Left lung (tissue), 10 donors: Measurements from ENCODE around the gene METTL25B. TPM values are rescaled to one million over a fixed set of nuclear protein-coding genes. Genes with fewer than 3 reads are reported as not detected.

ENCODE experiments used
- ATAC-seq: fragments of 200-7000 bp; cut with Tn5 transposase; one replicate; pipeline ENCODE4 v1.9.1; 2020; ENCODE audit warnings: moderate library complexity
- DNase-seq, 4 donors: peaks; one replicate each; pipeline ENCODE4 v3.0.0-alpha.2; 2013 to 2020
- H3K27ac ChIP-seq, 2 donors: fragments of 200-600 bp; sonication (generic) in 1 of 2; one replicate each; pipeline versions ENCODE4 v1.5.0 to v1.8.0; 2020 to 2021
- H3K27me3 ChIP-seq, 2 donors: fragments of 200-600 bp; sonication (generic) in 1 of 2; one replicate each; pipeline versions ENCODE4 v1.5.0 to v1.8.0; 2020 to 2021
- H3K36me3 ChIP-seq, 2 donors: fragments of 200-600 bp; sonication (generic) in 1 of 2; one replicate each; pipeline versions ENCODE4 v1.5.0 to v1.8.0; 2020 to 2021
- H3K4me1 ChIP-seq, 2 donors: fragments of 200-600 bp; one replicate each; pipeline ENCODE4 v1.8.0; 2021
- H3K4me3 ChIP-seq, 2 donors: fragments of 200-600 bp; sonication (generic) in 1 of 2; one replicate each; pipeline versions ENCODE4 v1.5.0 to v1.8.0; 2020 to 2021; ENCODE audit warnings: mild to moderate bottlenecking in 1 of 2
- H3K9me3 ChIP-seq, 2 donors: fragments of 200-600 bp; sonication (generic) in 1 of 2; one replicate each; pipeline versions ENCODE4 v1.5.0 to v1.8.0; 2020 to 2021
- CTCF ChIP-seq, 2 donors: fragments of 200-600 bp; sonication (generic) in 1 of 2; IDR thresholded peaks; one replicate each; pipeline versions ENCODE4 v1.5.0 to v1.8.0; 2021; ENCODE audit warnings: antibody characterized with exemption in 2 of 2
- intact Hi-C, 2 donors: fragments of 100-400 bp; cut with DNase I; formaldehyde crosslinking; loops; one replicate each; pipeline versions ENCODE4 v1.11.2 to v1.14.2; 2022
- polyA plus RNA-seq, 6 donors: library from polyadenylated mRNA; unstranded; fragments of 120-200 nt; gene quantifications; one replicate each; pipeline ENCODE4 v1.2.1, GENCODE V29; 2013; ENCODE audit not compliant: insufficient read length in 6 of 6
- total RNA-seq, 2 donors: library from RNA; stranded (reverse); fragmentation: NEBNext Ultra II Directional; extraction: Animal tissue kit (Norgen Biotek cat#: 25700); gene quantifications; one replicate each; pipeline ENCODE4 v1.2.1, GENCODE V29; 2021
- donor health status: DM: no; HTN: yes; CAD: no.
- donor health status: DM: no; HTN: no; CAD: no.

Gene METTL25B
- total and polyA plus RNA-seq, 8 donors = 30.6 to 41.7 (median 35.5) TPM

GRCh38 chr1:156772222-156772621 is 44.0 kb downstream of the METTL25B start:
- H3K27ac ChIP-seq = no peak overlapping the region
- no peak overlapping the region for H3K4me3 ChIP-seq
- peaks cover 16 to 58% of the 10 kb centered on the region in 2 donors for H3K4me1 ChIP-seq
- DNase-seq = no peak
- no peak for ATAC-seq
- intact Hi-C loops = loop anchor here in 1 of 2 donors (5.0 kb wide), 1 partner anchor 35 kb away; no protein-coding TSS in a partner anchor
- no peaks in the 10 kb centered on the region for H3K9me3 ChIP-seq
- TF ChIP-seq CTCF (IDR thresholded peaks at IDR 0.05) = no peak
- peaks cover 0 to 22% of the 10 kb centered on the region in 2 donors for H3K36me3 ChIP-seq
- H3K27me3 ChIP-seq = no peaks in the 10 kb centered on the region

GRCh38 chr1:156772728-156773497 is 44.6 kb downstream of the METTL25B start:
- intact Hi-C loops = loop anchor here in 1 of 2 donors (5.0 kb wide), 1 partner anchor 36 kb away; no protein-coding TSS in a partner anchor
- H3K4me3 ChIP-seq = no peak overlapping the region
- no peak overlapping the region for H3K27ac ChIP-seq
- H3K27me3 ChIP-seq = no peaks in the 10 kb centered on the region
- peaks cover 0 to 22% of the 10 kb centered on the region in 2 donors for H3K36me3 ChIP-seq
- ATAC-seq (no peak), DNase-seq (no peak)
- no peaks in the 10 kb centered on the region for H3K9me3 ChIP-seq
- TF ChIP-seq CTCF (IDR thresholded peaks at IDR 0.05) = no peak
- H3K4me1 ChIP-seq = peaks cover 20 to 64% of the 10 kb centered on the region in 2 donors

- Histone ChIP-seq H3K4me1 (peaks cover 18 to 58% of the 10 kb centered on the region in 2 donors), H3K27me3 (no peaks in the 10 kb centered on the region), H3K27ac (no peak overlapping the region), H3K4me3 (no peak overlapping the region), H3K36me3 (peaks cover 0 to 22% of the 10 kb centered on the region in 2 donors), H3K9me3 (no peaks in the 10 kb centered on the region)
- no peak for ATAC-seq
- DNase-seq = no peak
- no peak for TF ChIP-seq CTCF (IDR thresholded peaks at IDR 0.05)
- intact Hi-C loops = loop anchor here in 1 of 2 donors (5.0 kb wide), 1 partner anchor 36 kb away; no protein-coding TSS in a partner anchor
Measured at GRCh38 chr1:156773607-156774006, 45.3 kb downstream of the METTL25B start.

GRCh38 chr1:156775799-156776198 is 47.5 kb downstream of the METTL25B start:
- Histone ChIP-seq H3K9me3 (no peaks in the 10 kb centered on the region), H3K36me3 (peaks cover 0 to 23% of the 10 kb centered on the region in 2 donors), H3K27me3 (no peaks in the 10 kb centered on the region), H3K4me3 (no peak overlapping the region), H3K27ac (no peak overlapping the region), H3K4me1 (peaks cover 8 to 40% of the 10 kb centered on the region in 2 donors)
- no peak for ATAC-seq
- no peak for TF ChIP-seq CTCF (IDR thresholded peaks at IDR 0.05)
- no peak for DNase-seq
- intact Hi-C loops = no loop called here

GRCh38 chr1:156776942-156777341 is 48.7 kb downstream of the METTL25B start:
- intact Hi-C loops = no loop called here

More at GRCh38 chr1:156776942-156777341, 48.7 kb downstream of the METTL25B start:
- Histone ChIP-seq H3K9me3 (no peaks in the 10 kb centered on the region), H3K27me3 (no peaks in the 10 kb centered on the region), H3K4me3 (no peak overlapping the region), H3K27ac (no peak overlapping the region), H3K36me3 (peaks cover 0 to 26% of the 10 kb centered on the region in 2 donors), H3K4me1 (peaks cover 8 to 39% of the 10 kb centered on the region in 2 donors)
- DNase-seq (no peak), ATAC-seq (no peak)
- TF ChIP-seq CTCF (IDR thresholded peaks at IDR 0.05) = no peak
